CD4-positive, alpha-beta T cell treated with Interleukin-17A for 4 hours (primary cell): ENCODE data around the gene CAPRIN2.

Experiments
- DNase-seq: peaks from one replicate; pipeline ENCODE4 v3.0.0-alpha.2; 2020; ENCODE audit warnings: mixed read lengths

CAPRIN2 gene, protein sequence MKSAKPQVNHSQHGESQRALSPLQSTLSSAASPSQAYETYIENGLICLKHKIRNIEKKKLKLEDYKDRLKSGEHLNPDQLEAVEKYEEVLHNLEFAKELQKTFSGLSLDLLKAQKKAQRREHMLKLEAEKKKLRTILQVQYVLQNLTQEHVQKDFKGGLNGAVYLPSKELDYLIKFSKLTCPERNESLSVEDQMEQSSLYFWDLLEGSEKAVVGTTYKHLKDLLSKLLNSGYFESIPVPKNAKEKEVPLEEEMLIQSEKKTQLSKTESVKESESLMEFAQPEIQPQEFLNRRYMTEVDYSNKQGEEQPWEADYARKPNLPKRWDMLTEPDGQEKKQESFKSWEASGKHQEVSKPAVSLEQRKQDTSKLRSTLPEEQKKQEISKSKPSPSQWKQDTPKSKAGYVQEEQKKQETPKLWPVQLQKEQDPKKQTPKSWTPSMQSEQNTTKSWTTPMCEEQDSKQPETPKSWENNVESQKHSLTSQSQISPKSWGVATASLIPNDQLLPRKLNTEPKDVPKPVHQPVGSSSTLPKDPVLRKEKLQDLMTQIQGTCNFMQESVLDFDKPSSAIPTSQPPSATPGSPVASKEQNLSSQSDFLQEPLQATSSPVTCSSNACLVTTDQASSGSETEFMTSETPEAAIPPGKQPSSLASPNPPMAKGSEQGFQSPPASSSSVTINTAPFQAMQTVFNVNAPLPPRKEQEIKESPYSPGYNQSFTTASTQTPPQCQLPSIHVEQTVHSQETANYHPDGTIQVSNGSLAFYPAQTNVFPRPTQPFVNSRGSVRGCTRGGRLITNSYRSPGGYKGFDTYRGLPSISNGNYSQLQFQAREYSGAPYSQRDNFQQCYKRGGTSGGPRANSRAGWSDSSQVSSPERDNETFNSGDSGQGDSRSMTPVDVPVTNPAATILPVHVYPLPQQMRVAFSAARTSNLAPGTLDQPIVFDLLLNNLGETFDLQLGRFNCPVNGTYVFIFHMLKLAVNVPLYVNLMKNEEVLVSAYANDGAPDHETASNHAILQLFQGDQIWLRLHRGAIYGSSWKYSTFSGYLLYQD

GRCh38 chr12:30754750-30755394, at the start of gene CAPRIN2:
TSS of gene CAPRIN2 (minus strand) at chr12:30754951. CDS start at chr12:30753520, 1,431 bp downstream.
- peak; percentile 98 for DNase-seq

DNA sequence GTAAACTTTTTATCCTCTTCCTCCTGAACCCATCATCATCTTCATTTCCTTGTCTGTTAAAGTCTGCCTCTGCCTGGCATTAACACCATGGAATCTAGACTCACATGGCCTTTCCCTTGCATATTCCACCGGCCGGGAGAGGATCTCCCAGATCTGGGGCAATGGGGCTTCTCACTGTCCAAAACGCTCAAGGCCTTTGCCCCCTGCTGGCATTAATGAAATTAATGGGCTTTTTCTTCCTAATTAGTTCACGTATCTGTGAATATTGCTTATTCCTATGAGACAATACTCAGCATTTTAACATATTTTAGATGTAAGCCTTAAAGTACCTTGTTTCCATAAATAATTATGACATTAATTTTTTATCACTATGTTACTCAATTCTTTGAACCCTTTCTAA, 42.9 kb upstream of the CAPRIN2 start:
- DNase-seq: no peak

- no peak for DNase-seq
These were observed 42.2 kb upstream of the CAPRIN2 start for GRCh38 chr12:30796891-30797371.

DNA sequence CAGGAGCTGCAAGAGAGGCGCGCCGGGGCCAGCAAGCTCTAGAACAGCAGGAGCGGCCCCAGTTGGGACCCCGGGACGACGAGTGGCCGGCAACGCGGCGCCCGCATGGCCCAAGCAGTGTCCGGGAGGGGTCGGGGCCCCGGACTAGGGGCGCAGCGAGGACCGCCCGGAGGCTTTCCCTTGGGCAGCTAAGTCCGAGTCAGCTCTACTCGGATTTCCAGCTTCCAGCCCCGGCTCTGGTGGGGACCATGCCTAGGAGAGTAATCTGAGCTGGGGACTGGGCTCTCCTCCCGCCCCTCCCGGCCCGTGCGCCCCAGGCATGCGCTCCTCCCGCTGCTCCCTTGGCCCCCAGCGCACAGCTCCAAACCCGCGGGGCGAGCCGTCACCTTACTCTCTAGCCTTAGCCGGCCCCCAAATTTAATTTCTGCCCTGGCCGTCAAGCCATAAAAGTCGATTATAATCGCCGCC, 41.6 kb upstream of the CAPRIN2 start:
- DNase-seq: no peak

GRCh38 chr12:30795410-30796312, 40.9 kb upstream of the CAPRIN2 start:
- peak; percentile 34 for DNase-seq

DNA sequence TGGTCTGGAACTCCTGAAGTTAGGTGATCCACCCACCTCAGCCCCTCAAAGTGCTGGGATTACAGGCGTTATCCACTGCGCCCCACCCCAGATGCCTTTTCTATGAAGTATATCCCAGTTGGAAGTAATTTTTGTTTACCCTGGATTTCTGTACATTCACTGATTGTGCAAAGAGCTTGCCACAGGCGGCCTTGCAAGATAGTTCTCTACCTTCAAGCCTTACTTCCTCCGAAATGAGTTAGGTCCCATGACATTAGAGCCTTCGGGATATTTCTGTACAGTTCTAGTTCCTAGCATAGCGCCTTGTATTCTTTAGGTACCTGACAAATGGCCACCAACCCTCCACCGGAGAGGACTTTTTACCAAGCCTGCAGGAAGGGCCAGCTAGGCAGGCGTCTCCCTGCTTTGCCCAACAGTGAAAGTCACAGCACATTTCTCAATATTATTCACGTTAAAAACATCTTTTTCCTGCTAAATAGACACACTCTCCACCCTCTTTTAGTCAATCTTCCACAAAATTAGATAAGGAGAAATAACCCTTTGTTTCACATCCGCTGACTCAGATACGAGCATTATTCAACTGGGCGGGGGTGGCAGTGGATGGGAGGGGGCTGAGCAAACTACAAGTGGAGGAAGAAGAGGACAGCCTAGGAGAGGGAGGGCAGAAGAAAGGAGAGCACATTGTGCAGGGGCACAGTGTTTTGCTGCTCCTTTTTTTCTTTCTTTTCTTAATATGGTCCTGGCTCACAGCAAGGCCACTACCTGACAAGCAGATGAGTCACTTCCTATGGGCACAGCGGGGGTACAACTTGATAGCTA, 40.0 kb upstream of the CAPRIN2 start:
- no peak for DNase-seq

- no peak for DNase-seq
These were observed 39.3 kb upstream of the CAPRIN2 start for GRCh38 chr12:30794020-30794419.

GRCh38 chr12:30792648-30793499, 38.1 kb upstream of the CAPRIN2 start:
- no peak for DNase-seq

GRCh38 chr12:30792085-30792484, 37.3 kb upstream of the CAPRIN2 start:
- no peak for DNase-seq

DNA sequence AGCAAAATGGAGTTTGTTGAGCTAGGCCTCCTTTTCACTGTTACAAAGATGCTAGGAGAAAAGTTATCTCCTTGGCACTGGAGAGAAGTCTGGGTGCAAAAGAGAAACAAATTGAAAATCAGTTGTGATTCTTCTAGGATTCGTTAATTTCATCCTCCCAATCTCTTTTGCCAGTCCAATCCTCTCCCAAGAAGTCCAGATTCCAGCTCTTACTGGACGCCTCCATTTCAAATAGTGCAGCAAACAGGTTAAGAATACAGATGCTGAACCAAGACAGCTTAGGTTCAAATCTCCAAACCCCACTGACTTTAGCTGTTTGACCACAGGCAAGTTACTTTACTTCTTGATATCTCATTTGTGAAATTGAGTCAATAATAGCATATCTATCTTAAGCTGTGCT, 34.0 kb upstream of the CAPRIN2 start:
- DNase-seq: no peak

DNA sequence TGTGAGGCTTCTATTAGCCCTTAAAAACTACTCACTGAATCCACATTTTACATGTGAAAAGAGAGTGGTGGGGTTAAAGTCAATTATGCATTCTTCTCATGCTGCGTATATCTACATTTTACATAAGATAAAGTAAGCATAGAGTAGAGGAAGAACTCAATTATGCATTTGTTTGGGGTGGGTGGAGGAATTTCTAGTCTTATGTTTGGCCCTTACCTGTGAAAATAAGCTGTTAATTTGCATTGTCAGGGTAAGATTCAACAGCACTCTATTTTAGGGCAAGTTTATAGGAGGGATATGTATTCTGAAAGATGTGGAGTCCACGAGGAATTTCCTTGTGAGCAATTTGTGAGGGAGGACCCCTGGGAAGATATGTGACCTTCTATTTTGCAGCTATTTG, 30.9 kb upstream of the CAPRIN2 start:
- no peak for DNase-seq

- DNase-seq: no peak
These were observed 29.8 kb upstream of the CAPRIN2 start for GRCh38 chr12:30784508-30784907.

DNA sequence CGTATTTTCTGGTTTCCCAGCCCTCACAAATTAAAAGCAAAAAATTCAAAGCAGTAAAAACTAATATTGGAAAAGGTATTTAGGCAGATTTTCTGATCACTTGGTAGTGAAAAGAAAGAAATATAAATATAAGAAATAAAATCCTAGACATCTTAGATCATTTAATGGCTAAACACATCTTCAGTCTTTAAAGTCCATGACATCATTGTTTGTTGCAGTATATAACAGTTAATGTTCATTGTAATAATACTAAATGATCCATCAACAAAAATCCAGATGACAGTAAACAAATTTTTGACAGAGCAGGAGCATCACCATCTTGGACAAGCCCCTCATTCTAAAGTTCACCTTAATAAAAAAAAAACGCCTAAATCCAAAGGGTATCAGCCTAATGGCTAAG, 29.2 kb upstream of the CAPRIN2 start:
- no peak for DNase-seq

DNA sequence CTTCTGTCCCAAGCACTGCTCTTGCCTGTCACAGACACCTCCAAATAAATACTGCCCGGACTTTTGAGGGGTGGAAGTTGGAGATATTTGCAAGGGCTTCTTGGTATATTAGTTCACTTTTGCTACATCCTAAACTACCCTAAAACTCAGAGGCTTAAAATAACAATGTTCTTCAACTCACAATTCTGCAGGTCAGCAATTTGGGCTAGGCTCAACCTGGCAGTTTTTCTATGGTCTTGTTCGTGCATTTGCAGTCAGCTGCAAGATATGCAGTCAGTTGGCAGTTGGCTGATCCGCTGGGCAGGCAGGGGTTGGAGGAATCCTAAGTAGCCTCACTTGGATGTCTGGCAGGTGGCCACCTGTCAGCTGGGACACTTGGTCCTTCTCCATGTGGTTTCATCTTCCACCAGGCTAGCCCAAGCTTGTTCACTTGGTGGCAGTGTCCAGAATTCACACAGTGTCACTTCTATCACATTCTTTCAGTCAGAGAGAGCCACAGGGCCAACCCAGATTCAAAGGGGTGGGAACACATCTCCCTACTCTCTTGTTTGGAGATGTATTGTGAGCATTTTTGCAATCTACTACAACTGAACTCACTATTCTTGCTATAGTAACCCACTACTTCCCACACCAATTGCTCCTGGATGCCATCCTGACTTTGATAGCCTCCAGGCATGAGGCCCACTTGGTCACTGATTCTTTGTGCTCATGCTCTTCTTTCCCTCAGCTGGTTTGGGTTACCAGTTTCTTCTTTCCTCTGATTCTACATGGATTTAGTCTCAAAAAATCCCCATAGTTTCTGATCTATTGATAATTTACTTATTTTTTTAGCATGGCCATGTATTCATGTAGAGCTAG, 27.8 kb upstream of the CAPRIN2 start:
- no peak for DNase-seq

DNA sequence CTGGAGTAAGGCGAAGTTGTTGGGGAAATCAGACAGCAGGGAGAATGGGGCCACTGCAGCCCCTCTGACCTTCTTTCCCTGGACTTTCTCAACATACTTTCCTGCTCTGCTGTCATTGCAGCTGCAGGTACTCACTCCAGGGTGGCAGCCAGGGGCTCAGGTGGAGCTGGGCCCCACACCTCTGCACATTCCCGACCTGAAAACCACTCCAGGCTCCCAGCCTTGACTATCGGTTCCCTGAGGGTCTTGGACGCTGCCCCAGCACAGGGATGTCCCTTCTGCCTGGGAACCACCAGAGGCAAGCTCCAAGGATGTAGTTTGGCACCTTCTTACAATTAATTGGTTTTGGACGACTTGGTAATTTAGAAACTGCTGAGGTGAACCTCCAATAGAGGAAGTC, 24.8 kb upstream of the CAPRIN2 start:
- DNase-seq: no peak

- no peak for DNase-seq
These were observed 24.4 kb upstream of the CAPRIN2 start for GRCh38 chr12:30779178-30779577.

DNA sequence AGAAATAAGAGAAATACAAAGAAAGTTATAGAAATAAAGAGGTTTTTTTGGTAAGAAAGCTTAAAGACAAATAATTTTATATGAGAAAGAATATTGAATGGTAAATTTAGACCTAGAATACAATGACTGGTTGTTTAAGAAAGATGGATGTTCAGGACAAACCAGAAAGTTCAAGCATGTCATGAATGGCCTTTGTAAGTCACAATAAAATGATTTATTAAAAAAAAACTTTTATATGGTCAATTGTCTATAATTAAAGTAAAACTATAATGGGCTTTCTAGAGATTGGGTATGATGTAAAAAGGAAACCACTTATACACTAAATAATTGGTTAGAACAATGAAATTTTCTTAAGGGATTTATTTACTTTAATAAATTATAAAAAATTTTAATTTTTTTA, 19.8 kb upstream of the CAPRIN2 start:
- no peak for DNase-seq

DNA sequence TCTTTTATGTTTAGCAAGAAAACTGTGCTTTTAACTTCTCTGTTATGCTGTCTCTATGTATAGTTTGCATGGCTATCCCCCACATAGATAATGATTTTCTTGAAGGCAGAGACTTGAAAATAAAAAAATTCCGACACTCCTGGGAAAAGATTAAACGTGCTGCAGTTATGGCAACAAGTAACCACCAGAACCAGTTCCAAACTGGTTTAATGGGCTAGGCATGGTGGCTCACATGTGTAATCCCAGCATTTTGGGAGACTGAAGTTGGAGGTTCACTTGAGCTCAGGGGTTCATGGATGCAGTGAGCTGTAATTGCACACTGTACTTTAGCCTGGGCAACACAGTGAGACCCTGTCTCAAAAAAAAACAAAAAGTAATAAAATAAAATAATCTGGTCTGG, 15.1 kb upstream of the CAPRIN2 start:
- DNase-seq: no peak

DNA sequence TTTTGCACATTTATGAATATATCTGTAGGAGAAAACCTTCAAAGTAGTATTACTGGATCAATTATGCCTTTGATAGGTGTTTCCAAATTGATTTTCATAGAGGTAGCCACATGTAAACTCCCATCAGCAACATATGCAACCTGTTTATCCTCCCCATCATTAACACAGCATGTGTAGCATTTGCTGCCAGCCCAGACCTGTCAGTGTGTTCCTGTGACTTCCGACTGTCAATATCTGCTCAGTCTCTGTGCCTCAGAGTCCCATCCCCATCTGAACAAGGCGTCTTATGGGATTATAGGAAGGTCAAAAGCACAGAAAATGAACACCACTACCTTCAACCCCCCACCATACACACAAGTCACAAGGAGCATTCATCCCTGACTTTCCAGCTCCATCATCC, 9.5 kb upstream of the CAPRIN2 start:
- DNase-seq: no peak
